Lung (tissue), 12 donors: ENCODE data around the gene CASKIN2. TPM values are rescaled to one million over a fixed set of nuclear protein-coding genes. Genes with fewer than 3 reads are reported as not detected.
"Not testable (repeated sequence)": the region's sequence is repeated elsewhere in the genome, so short reads cannot be mapped to it uniquely, and the experiment has no call there.

Source experiments
- ATAC-seq: fragments of 200-7000 bp; cut with Tn5 transposase; one replicate; pipeline ENCODE4 v1.9.1; 2020; ENCODE audit warnings: moderate number of reproducible peaks; ENCODE audit not compliant: insufficient read depth, low FRiP score
- DNase-seq, 3 donors: peaks; one replicate each; pipeline ENCODE4 v3.0.0-alpha.2; 2013 to 2017
- H3K27ac ChIP-seq, 2 donors: one replicate each; pipeline ENCODE4 v1.5.1; 2013; ENCODE audit warnings: mild to moderate bottlenecking in 2 of 2, moderate library complexity in 2 of 2, control low read depth in 1 of 2, inconsistent platforms in 1 of 2, low read depth in 1 of 2, low read length in 1 of 2
- H3K27me3 ChIP-seq, 3 donors: one replicate each; pipeline ENCODE4 v1.5.1; 2013; ENCODE audit warnings: low read length in 2 of 3; ENCODE audit not compliant: control insufficient read depth in 3 of 3, insufficient read depth in 3 of 3
- H3K36me3 ChIP-seq, 4 donors: one replicate each; pipeline ENCODE4 v1.5.1; 2013; ENCODE audit warnings: low read length in 4 of 4, mild to moderate bottlenecking in 1 of 4, moderate library complexity in 1 of 4; ENCODE audit not compliant: control insufficient read depth in 4 of 4, insufficient read depth in 4 of 4
- H3K4me1 ChIP-seq, 5 donors: one replicate each; pipeline ENCODE4 v1.5.1; 2013; ENCODE audit warnings: low read length in 5 of 5, mild to moderate bottlenecking in 2 of 5, moderate library complexity in 1 of 5; ENCODE audit not compliant: control insufficient read depth in 5 of 5, insufficient read depth in 5 of 5
- H3K4me3 ChIP-seq: one replicate; pipeline ENCODE4 v1.5.1; 2013; ENCODE audit warnings: mild to moderate bottlenecking, control low read depth, moderate library complexity
- H3K9ac ChIP-seq, 2 donors: one replicate each; pipeline ENCODE4 v1.5.1; 2013; ENCODE audit warnings: low read length in 2 of 2, control low read depth in 1 of 2; ENCODE audit not compliant: insufficient read depth in 1 of 2
- H3K9me3 ChIP-seq, 4 donors: one replicate each; pipeline ENCODE4 v1.5.1; 2013; ENCODE audit warnings: low read length in 3 of 4, mild to moderate bottlenecking in 1 of 4, moderate library complexity in 1 of 4; ENCODE audit not compliant: control insufficient read depth in 4 of 4, insufficient read depth in 3 of 4
- WGBS, 2 donors: extraction: QIAGEN DNeasy Blood & Tissue Kit; methylation state at CpG; one replicate each; pipeline ENCODE4 v1.1.7; 2013; 5-methylcytosine and 5-hydroxymethylcytosine counted together
- polyA plus RNA-seq, 2 donors: library from polyadenylated mRNA; stranded (reverse); fragments of 200-250 nt; gene quantifications; one replicate each; pipeline ENCODE4 v1.2.1, GENCODE V29; 2013
- total RNA-seq, 2 donors: library from RNA; depleted of rRNA in 1 of 2; stranded (reverse); fragments of >200 nt in 1 of 2; gene quantifications; one replicate each; pipeline ENCODE4 v1.2.1, GENCODE V29; 2014 to 2021
- TF ChIP-seq, protein P1 (sequence below): IDR thresholded peaks from 2 replicates; pipeline ENCODE4 v1.5.1; 2012; ENCODE audit warnings: mild to moderate bottlenecking; ENCODE audit errors: control extremely low read depth, extremely low read depth
- donor health status: control.
- donor health status: control.
- donor health status: Bipolar disorder and iron deficiency.
- donor health status: healthy.
- donor health status: DM: yes; HTN: yes; CAD: no.

The CASKIN2 gene
- total and polyA plus RNA-seq, 4 donors: 22.3 to 81.5 (median 35.1) TPM

DNA sequence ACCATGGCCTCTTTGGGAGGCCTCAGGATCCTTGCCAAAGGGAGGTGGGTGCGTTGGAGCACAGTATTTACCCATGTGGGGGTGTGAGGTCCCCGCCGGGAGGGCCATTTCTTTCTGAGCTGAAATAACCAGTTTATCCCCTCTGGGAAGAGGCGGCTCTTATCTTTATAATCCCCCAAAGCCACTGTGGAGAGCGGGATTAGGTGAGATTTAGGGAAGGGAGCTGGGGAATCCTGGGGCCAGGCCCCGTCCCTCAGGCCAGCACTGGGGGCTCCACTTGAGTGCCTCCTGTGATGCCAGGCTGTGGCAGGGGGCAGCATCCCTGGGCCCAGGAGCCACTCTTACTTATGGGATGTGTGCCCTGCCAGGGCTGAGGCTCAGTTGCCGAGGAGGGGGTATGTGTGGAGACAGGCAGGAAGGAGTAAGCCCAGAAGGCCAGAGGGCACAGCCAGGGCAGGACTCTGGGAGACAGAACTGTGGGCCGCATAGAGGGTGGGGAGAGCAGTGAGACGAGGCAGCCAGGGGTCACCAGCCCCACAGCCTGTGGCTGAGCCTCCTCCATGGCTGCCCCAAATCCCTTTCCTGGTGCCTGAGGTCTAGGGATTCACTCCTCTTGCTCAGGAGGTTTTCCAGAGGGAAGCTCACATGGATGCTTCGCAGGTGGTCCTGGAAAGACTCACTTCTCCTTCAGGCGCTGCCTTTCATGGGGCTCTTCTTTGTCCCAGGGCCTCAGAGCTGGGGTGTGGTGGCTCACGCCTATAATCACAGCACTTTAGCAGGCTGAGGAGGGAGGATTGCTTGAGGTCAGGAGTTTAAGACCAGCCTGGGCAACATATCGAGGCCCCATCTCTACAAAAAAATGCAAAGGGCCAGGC lies 33.9 kb downstream of the CASKIN2 start:
- Histone ChIP-seq H3K9ac (no peak overlapping the region), H3K9me3 (no peaks in the 10 kb centered on the region)
- no peak for DNase-seq

GRCh38 chr17:75480281-75480680 lies 35.1 kb downstream of the CASKIN2 start:
- no peak for DNase-seq
- no peak overlapping the region for H3K4me3 ChIP-seq
- peaks cover 0 to 4% (median 0%) of the 10 kb centered on the region in 4 donors for H3K36me3 ChIP-seq
- H3K4me1 ChIP-seq: peaks cover 9 to 31% (median 20%) of the 10 kb centered on the region in 5 donors
- H3K9me3 ChIP-seq: no peaks in the 10 kb centered on the region
- TF ChIP-seq, protein P1, sequence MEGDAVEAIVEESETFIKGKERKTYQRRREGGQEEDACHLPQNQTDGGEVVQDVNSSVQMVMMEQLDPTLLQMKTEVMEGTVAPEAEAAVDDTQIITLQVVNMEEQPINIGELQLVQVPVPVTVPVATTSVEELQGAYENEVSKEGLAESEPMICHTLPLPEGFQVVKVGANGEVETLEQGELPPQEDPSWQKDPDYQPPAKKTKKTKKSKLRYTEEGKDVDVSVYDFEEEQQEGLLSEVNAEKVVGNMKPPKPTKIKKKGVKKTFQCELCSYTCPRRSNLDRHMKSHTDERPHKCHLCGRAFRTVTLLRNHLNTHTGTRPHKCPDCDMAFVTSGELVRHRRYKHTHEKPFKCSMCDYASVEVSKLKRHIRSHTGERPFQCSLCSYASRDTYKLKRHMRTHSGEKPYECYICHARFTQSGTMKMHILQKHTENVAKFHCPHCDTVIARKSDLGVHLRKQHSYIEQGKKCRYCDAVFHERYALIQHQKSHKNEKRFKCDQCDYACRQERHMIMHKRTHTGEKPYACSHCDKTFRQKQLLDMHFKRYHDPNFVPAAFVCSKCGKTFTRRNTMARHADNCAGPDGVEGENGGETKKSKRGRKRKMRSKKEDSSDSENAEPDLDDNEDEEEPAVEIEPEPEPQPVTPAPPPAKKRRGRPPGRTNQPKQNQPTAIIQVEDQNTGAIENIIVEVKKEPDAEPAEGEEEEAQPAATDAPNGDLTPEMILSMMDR: no peak
- H3K27me3 ChIP-seq: no peaks in the 10 kb centered on the region
- H3K27ac ChIP-seq: no peak overlapping the region
- no peak overlapping the region for H3K9ac ChIP-seq
- WGBS, 2 donors: 95 to 97% methylated on average over 6 of the region's 6 CpGs
- no peak for ATAC-seq

More for the DNA sequence above, 33.9 kb downstream of the CASKIN2 start:
- H3K4me3 ChIP-seq: no peak overlapping the region
- WGBS, 2 donors: 80 to 86% methylated on average over 13 of the region's 13 CpGs
- TF ChIP-seq, protein P1: no peak
- H3K27ac ChIP-seq: no peak overlapping the region
- peaks cover 8 to 24% (median 9%) of the 10 kb centered on the region in 5 donors for H3K4me1 ChIP-seq
- ATAC-seq: no peak
- H3K36me3 ChIP-seq: peaks cover 0 to 4% (median under 1%) of the 10 kb centered on the region in 4 donors
- no peaks in the 10 kb centered on the region for H3K27me3 ChIP-seq

DNA sequence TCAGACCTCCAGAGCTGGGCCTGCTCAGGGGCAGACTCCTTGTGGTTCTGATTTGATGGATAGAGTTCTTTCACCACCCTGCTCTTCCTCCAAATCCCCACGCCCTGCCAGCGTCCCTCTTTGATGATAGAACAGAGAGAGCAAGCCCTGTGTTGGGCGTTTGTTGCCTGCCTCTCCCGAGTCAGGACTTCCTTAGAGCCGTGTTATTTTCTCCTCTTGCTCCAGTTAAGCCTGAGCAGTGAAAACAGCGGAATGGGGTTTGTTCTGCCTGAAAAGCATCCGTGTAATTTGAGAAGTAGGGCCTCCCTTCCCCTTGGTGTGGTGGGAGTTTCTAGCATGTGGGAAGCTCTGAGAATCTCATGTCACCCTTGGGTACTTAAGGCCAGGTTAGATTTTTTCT lies 36.8 kb downstream of the CASKIN2 start:
- Histone ChIP-seq H3K4me1 (peaks cover 9 to 32% (median 28%) of the 10 kb centered on the region in 5 donors), H3K27me3 (no peaks in the 10 kb centered on the region), H3K27ac (no peak overlapping the region), H3K9me3 (no peaks in the 10 kb centered on the region), H3K9ac (no peak overlapping the region), H3K4me3 (no peak overlapping the region), H3K36me3 (peaks cover 0 to 5% (median under 1%) of the 10 kb centered on the region in 4 donors)
- WGBS, 2 donors: 80% methylated on average over 7 of the region's 7 CpGs
- ATAC-seq: no peak
- TF ChIP-seq, protein P1: no peak
- DNase-seq: no peak

GRCh38 chr17:75477490-75477862 lies 37.9 kb downstream of the CASKIN2 start:
- H3K4me3 ChIP-seq, ATAC-seq, H3K9me3 ChIP-seq, H3K9ac ChIP-seq, DNase-seq, H3K27me3 ChIP-seq, H3K27ac ChIP-seq: not testable (repeated sequence)
- peaks cover 0 to 14% (median 9%) of the 10 kb centered on the region in 4 donors for H3K36me3 ChIP-seq
- 90 to 91% methylated on average over 11 of the region's 11 CpGs for whole genome bisulfite sequencing, 2 donors
- H3K4me1 ChIP-seq: peaks cover 9 to 32% (median 28%) of the 10 kb centered on the region in 5 donors
